ENCODE measurements around the gene CABP2.

Gene CABP2

GRCh38 chr11:67500484-67500821, 22.8 kb downstream of the CABP2 start:
- no peaks in the 10 kb centered on the region for H3K9me3 Mint-ChIP-seq
- H3K4me3 Mint-ChIP-seq, result no peak overlapping the region
- no peak for TF ChIP-seq CTCF (IDR thresholded peaks at IDR 0.05)
- H3K4me1 Mint-ChIP-seq, result peaks cover 28% of the 10 kb centered on the region
- no peak for DNase-seq
- peaks cover 3% of the 10 kb centered on the region for H3K27me3 Mint-ChIP-seq (ENCODE audit: low read depth, poor library complexity)
- H3K36me3 Mint-ChIP-seq (ENCODE audit: low read depth), result peaks cover 16% of the 10 kb centered on the region
- H3K27ac Mint-ChIP-seq, result no peak overlapping the region

- TF ChIP-seq CTCF (IDR thresholded peaks at IDR 0.05), result no peak
- Mint-ChIP-seq H3K27me3 (ENCODE audit: low read depth, poor library complexity) (peaks cover 3% of the 10 kb centered on the region), H3K9me3 (no peaks in the 10 kb centered on the region), H3K4me3 (no peak overlapping the region), H3K4me1 (peaks cover 26% of the 10 kb centered on the region), H3K36me3 (ENCODE audit: low read depth) (peaks cover 16% of the 10 kb centered on the region), H3K27ac (no peak overlapping the region)
- no peak for DNase-seq
Measured at GRCh38 chr11:67499808-67500483, 23.3 kb downstream of the CABP2 start.

- Mint-ChIP-seq H3K9me3 (no peaks in the 10 kb centered on the region), H3K27me3 (ENCODE audit: low read depth, poor library complexity) (peaks cover 3% of the 10 kb centered on the region), H3K27ac (no peak overlapping the region), H3K4me3 (no peak overlapping the region), H3K36me3 (ENCODE audit: low read depth) (peaks cover 16% of the 10 kb centered on the region), H3K4me1 (peaks cover 23% of the 10 kb centered on the region)
- no peak for DNase-seq
- no peak for TF ChIP-seq CTCF (IDR thresholded peaks at IDR 0.05)
Measured at GRCh38 chr11:67498544-67498972, 24.7 kb downstream of the CABP2 start.

GRCh38 chr11:67497656-67498291, 25.5 kb downstream of the CABP2 start:
- no peak overlapping the region for H3K4me3 Mint-ChIP-seq
- no peak overlapping the region for H3K27ac Mint-ChIP-seq
- peaks cover 16% of the 10 kb centered on the region for H3K36me3 Mint-ChIP-seq (ENCODE audit: low read depth)
- no peaks in the 10 kb centered on the region for H3K27me3 Mint-ChIP-seq (ENCODE audit: low read depth, poor library complexity)
- H3K4me1 Mint-ChIP-seq, result peaks cover 15% of the 10 kb centered on the region
- DNase-seq, result no peak
- H3K9me3 Mint-ChIP-seq, result no peaks in the 10 kb centered on the region
- TF ChIP-seq CTCF (IDR thresholded peaks at IDR 0.05), result no peak

- Mint-ChIP-seq H3K36me3 (ENCODE audit: low read depth) (peaks cover 13% of the 10 kb centered on the region), H3K4me3 (no peak overlapping the region), H3K9me3 (no peaks in the 10 kb centered on the region), H3K27ac (no peak overlapping the region), H3K4me1 (peaks cover 11% of the 10 kb centered on the region), H3K27me3 (ENCODE audit: low read depth, poor library complexity) (no peaks in the 10 kb centered on the region)
- no peak for DNase-seq
- TF ChIP-seq CTCF (IDR thresholded peaks at IDR 0.05), result no peak
Measured at GRCh38 chr11:67496113-67496512, 27.1 kb downstream of the CABP2 start.
